Erythroblast (primary cell): ENCODE data around the gene KAT6B.

ENCODE experiments used
- GATA1 ChIP-seq: IDR thresholded peaks from 2 replicates; pipeline ENCODE4 v1.6.1; 2011; ENCODE audit warnings: low read depth, mild to moderate bottlenecking, control low read depth, low read length, moderate library complexity
- POLR2A ChIP-seq: IDR thresholded peaks from 2 replicates; pipeline ENCODE4 v1.6.1; 2011; ENCODE audit warnings: mild to moderate bottlenecking, low read length

DNA sequence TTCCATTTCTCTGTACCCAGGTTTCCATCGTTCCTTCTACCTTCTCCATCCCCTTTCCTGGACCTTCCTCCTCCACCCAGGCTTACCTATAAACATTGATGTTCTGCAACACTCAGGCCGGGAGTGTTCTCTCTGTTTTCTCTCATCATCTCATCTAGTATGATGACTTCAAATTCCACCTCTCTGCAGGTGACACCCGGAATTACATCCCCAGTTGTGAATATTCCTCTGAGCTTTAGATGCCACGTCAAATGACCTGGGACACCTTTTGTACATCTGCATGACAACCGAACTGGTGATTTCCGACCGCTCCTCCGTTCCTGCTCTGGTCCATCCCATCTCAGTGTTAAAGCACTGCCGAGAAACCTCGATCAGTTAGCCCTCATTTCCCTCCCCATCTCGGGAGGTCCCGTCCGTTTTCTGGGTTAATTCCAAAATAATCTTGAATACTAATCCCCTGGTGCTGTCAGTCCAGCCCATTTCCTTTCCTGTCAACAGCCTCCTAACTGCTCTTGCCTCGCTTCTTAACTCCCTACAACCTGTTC lies 208.4 kb downstream of the KAT6B start:
- TF ChIP-seq POLR2A (no peak), GATA1 (no peak)
